Activated naive CD4-positive, alpha-beta T cell treated with anti-CD3 and anti-CD28 coated beads, Interleukin-2, amount 50 U/mL, for 24 hours (primary cell): ENCODE measurements around the gene SORCS2.

Experiments
- H3K27ac Mint-ChIP-seq: one replicate; pipeline ENCODE4 v1.8.0; 2021; ENCODE audit warnings: mild to moderate bottlenecking, mixed read lengths
- H3K27me3 Mint-ChIP-seq: one replicate; pipeline ENCODE4 v1.8.0; 2021; ENCODE audit warnings: mixed read lengths
- H3K36me3 Mint-ChIP-seq: one replicate; pipeline ENCODE4 v1.8.0; 2021; ENCODE audit warnings: mixed read lengths
- H3K4me1 Mint-ChIP-seq: one replicate; pipeline ENCODE4 v1.8.0; 2021; ENCODE audit warnings: mixed read lengths
- H3K4me3 Mint-ChIP-seq: one replicate; pipeline ENCODE4 v1.8.0; 2021; ENCODE audit warnings: mild to moderate bottlenecking, mixed read lengths
- H3K9me3 Mint-ChIP-seq: one replicate; pipeline ENCODE4 v1.8.0; 2021; ENCODE audit warnings: mixed read lengths

The SORCS2 gene

DNA sequence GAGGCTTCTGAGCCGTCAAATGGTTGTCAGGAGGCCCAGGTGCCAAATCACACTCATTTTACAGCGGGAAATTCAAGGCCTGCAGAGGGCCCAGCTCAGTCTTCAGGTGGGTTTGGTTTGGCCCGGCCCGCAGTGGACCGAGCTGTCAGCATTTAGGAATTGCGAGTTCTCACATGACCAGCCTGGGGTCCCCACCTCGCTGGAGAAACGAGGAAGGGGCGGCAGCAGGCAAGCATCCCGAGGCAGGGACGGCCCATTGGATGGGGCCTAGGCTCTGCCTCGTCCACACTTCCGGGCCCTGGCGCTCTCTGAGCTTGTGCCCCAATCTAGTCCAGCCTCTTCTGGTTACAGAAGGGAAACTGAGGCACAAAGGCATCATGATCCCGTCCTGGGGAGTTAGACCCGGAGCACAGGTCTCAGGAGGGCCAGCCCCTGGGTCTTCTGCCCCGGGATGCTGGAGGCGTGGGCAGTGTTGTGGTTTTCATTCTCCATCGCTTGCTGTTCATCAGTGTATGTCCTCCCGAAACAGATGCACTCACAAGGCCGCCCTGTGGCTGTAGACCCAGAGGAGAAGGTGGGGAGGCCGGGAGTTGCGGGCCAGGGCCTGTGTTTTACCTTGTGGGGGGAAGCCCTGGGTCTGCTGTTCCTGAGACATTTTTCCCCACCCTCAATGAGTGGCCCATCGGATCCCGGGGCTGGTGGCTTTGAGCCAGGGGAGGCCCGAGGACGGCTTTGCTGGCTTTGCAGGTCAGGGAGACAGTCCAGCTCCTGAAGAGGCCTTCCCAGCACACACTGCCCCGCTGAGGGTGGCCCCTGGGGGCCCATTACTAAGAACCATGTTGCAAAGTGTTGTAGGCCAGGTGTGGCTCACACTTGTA, 233.5 kb downstream of the SORCS2 start:
- Mint-ChIP-seq H3K27me3 (peaks cover 1% of the 10 kb centered on the region), H3K4me1 (no peaks in the 10 kb centered on the region), H3K4me3 (no peak overlapping the region), H3K36me3 (no peaks in the 10 kb centered on the region), H3K27ac (no peak overlapping the region), H3K9me3 (no peaks in the 10 kb centered on the region)

DNA sequence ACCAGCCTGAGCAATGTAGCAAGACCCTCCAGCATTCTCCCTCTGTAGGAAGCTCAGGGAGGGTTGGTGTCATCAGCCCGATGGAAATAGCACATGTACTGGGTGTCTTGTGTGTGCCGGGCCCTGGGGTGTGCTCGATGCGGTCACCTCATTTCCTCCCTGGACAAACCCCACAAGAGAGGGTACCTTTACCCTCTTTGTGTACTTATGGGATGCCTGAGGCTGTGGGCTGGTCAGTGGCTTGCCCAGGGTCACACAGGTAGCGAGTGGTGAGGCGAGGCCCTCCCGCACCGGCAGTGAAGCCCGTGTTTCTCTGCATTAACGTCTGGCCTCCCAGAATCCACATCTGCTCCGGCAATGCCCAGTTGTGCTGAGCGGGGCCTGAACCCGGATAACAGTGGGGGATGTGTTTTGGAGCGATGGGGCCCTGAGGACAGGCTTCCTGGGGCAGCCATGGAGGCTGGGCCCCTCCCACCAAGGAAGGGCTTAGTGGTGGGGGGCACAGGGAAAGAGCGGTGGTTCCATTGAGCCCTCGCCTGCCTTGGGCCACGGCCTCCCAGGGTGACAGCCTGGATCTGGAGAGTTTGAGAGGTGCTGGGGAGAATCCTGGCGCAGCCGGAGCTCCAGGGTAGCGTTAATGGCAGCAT, 234.3 kb downstream of the SORCS2 start:
- H3K9me3 Mint-ChIP-seq, result no peaks in the 10 kb centered on the region
- no peak overlapping the region for H3K27ac Mint-ChIP-seq
- H3K4me3 Mint-ChIP-seq, result no peak overlapping the region
- H3K4me1 Mint-ChIP-seq, result no peaks in the 10 kb centered on the region
- H3K27me3 Mint-ChIP-seq, result peaks cover 1% of the 10 kb centered on the region
- H3K36me3 Mint-ChIP-seq, result no peaks in the 10 kb centered on the region

DNA sequence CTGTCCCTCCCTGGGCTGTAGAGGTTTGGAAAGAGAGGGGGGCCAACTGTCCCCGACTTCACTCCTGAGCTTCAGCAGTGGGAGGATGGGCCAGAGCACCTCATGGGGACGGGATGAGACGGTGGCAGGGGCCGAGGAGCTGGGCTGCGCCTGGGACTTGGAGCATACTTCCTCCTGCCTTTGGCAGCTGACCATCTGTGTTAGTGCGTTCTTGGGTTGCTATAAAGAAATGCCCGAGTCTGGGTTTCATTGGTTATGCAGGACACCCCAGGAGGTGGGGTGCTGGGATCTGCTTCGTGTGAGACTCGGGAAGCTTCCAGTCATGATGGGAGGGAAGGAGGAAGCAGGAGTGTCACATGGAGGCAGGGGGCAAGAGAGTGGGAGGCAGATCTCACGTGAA, 235.0 kb downstream of the SORCS2 start:
- H3K27me3 Mint-ChIP-seq, result peaks cover 1% of the 10 kb centered on the region
- no peak overlapping the region for H3K27ac Mint-ChIP-seq
- no peak overlapping the region for H3K4me3 Mint-ChIP-seq
- no peaks in the 10 kb centered on the region for H3K4me1 Mint-ChIP-seq
- no peaks in the 10 kb centered on the region for H3K9me3 Mint-ChIP-seq
- no peaks in the 10 kb centered on the region for H3K36me3 Mint-ChIP-seq

DNA sequence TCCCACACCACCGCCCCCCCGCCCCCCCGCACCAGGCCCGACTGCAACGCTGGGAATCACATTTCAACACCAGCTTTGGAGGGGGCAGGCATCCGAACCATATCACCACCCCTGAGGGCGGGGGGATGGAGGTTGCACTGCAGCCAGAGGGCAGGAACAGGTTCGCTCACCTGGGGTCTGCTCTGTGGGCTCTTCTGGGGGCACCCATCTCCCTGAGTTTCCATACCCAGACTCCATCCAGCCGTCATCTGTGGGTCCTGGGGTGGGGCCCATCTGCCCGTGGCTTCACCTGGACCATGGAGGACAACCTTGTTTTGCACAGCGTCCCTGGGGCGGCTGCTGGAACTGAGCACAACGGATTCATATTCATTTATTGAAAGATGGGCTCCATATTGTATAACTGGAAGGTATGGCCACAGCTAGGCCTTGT, 235.5 kb downstream of the SORCS2 start:
- H3K36me3 Mint-ChIP-seq, result no peaks in the 10 kb centered on the region
- H3K4me1 Mint-ChIP-seq, result no peaks in the 10 kb centered on the region
- H3K27ac Mint-ChIP-seq, result no peak overlapping the region
- H3K4me3 Mint-ChIP-seq, result no peak overlapping the region
- no peaks in the 10 kb centered on the region for H3K9me3 Mint-ChIP-seq
- H3K27me3 Mint-ChIP-seq, result peaks cover 1% of the 10 kb centered on the region

DNA sequence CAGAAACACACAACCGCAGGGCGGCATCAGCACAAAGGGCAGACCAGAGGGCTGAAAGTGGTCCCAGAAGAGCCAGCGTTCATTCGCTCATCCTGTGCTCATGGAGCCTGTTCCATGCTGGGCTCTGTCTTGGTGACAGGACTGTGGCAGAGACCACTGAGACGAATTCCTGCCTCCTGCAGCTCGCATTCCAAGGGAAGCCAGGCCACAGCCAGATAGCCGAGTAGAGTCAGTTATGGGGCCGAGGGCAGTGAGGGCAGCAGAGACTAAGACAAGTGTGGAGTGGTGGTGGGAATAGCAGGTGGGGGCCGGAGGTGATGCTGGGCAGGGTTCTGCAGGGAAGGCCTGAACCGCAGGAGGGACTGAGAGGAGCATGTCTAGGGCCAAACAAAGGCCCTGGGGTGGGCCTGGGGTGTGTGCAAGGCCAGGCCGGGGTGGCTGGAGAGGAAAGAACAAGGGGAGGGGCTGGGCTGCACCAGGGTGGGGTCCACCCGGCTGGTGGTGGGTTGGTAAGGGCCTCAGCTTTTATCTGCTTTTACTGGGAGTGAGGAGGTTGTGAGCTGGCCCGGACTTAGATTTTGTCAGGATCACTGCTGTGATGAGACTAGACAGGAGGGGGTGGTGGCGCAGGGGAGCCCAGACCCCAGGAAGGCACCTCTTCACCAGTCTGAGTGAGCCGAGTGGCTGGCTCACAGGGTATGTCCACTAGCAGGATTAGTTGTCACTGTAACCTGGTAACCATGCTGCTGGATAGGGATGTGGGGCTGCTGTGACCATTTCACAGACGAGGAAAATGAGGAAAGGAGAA, 236.1 kb downstream of the SORCS2 start:
- H3K4me1 Mint-ChIP-seq, result no peaks in the 10 kb centered on the region
- no peak overlapping the region for H3K27ac Mint-ChIP-seq

DNA sequence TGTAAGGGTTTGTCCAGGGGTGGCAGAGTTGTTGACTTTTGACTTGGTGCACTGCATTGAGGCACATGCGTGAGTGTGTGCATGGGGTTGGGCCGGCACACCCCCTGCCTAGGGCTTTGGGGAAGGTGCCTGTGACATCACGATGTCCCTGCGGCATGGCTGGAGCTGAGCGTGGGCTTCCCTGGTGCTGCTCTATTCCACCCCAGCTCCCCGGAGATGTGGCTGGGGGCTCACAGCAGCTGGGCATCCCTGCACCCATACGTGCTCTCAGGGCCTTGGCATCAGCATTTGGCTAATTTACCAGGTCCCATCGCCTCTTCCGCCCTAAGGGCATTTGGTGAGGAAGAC, 236.7 kb downstream of the SORCS2 start:
- H3K27ac Mint-ChIP-seq, result no peak overlapping the region
- H3K36me3 Mint-ChIP-seq, result no peaks in the 10 kb centered on the region
- peaks cover 1% of the 10 kb centered on the region for H3K27me3 Mint-ChIP-seq
- no peaks in the 10 kb centered on the region for H3K9me3 Mint-ChIP-seq
- no peak overlapping the region for H3K4me3 Mint-ChIP-seq
- no peaks in the 10 kb centered on the region for H3K4me1 Mint-ChIP-seq

More for the DNA sequence above, 236.1 kb downstream of the SORCS2 start:
- Mint-ChIP-seq H3K27me3 (peaks cover 1% of the 10 kb centered on the region), H3K4me3 (no peak overlapping the region), H3K9me3 (no peaks in the 10 kb centered on the region), H3K36me3 (no peaks in the 10 kb centered on the region)

DNA sequence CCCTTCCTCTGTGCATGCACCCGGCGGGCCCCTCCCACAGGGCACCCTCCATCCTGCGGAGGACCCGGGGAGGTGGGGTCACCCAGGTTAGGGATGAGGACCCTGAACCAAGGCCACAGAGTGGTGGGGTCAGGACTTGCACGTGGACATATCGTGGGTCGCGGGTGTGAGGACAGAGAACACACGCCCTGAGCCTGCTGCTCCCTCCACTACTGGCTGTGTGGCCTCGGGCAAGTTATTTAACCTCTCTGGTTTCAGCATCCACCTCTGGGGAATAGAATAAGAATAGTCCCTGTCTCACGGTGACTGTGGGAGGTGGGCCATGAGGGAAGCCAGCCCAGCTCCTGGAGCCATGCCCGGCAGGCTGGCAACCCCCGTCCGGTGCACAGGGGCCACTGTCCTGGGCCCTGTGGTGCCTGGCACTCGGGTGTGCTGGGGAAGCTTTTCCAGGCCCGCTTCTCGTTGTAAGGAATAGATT, 237.3 kb downstream of the SORCS2 start:
- no peaks in the 10 kb centered on the region for H3K36me3 Mint-ChIP-seq
- H3K27ac Mint-ChIP-seq, result no peak overlapping the region
- H3K9me3 Mint-ChIP-seq, result no peaks in the 10 kb centered on the region
- H3K4me3 Mint-ChIP-seq, result no peak overlapping the region
- peaks cover 1% of the 10 kb centered on the region for H3K27me3 Mint-ChIP-seq
- H3K4me1 Mint-ChIP-seq, result no peaks in the 10 kb centered on the region

DNA sequence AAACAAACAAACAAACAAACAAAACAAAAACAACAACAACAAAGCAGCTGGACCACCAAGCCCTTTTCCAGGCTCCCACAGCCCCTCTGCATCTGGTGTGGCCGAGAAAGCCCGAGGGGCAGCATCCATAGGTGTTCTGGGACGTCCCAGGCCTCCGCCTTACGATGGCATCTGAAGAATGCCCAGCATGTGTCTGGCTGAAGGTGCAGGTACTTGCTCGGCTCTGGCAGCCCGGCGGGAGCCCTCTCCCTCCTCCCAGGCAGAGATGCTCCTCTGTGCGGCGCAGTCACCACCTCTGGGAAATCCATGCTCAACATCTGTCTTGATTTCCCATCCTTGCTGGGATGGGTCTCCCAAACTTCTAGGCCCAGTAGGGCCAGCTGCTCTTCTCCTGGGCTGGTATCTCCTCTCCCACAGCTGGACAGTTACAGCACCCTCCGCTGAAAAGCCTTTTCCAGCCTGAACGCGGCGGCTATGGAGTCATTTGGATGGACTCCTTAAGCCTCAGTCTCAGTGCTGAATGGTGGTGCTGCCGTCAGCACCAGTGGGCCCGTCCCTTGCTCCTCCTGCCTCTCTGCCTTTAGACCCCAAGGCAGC, 238.1 kb downstream of the SORCS2 start:
- Mint-ChIP-seq H3K27ac (no peak overlapping the region), H3K9me3 (no peaks in the 10 kb centered on the region), H3K36me3 (no peaks in the 10 kb centered on the region), H3K4me3 (no peak overlapping the region), H3K27me3 (peaks cover 1% of the 10 kb centered on the region), H3K4me1 (no peaks in the 10 kb centered on the region)

DNA sequence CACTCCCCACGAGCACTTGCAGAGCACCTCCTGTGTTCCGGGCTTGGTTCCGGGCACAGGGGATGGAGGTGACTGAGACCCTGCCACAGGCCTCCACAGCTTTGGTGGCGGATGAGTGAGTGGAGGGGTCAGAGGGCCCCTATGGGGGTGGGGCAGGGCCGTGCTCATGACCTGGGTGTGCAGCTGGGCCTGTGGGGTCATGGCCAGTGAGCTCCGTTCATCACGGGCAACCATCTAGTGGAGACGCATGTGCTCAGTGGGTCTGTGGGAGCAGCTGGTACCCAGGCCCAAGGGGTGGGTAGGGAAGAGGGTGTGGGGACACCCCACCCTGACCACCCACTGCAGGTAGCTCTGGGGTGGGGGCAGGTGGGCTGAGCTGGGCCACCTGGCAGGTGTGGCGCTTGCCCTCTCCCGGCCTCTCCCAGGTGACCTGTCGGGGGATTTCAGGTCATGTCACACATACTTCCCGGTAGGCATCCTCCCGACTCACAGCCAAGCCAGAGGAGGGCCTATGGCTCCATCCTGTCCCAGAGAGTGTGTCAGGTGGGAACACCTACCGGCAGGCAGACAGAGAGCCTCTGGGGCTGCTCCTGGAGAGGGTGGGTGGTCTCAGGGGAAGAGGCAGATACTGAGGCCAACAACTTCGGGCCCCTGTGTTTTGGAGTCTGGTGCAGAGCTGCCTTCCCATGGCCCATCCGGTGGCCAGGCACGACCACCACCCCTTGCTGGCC, 238.8 kb downstream of the SORCS2 start:
- Mint-ChIP-seq H3K27me3 (peaks cover 1% of the 10 kb centered on the region), H3K4me1 (no peaks in the 10 kb centered on the region), H3K36me3 (no peaks in the 10 kb centered on the region), H3K4me3 (no peak overlapping the region), H3K27ac (no peak overlapping the region), H3K9me3 (no peaks in the 10 kb centered on the region)

DNA sequence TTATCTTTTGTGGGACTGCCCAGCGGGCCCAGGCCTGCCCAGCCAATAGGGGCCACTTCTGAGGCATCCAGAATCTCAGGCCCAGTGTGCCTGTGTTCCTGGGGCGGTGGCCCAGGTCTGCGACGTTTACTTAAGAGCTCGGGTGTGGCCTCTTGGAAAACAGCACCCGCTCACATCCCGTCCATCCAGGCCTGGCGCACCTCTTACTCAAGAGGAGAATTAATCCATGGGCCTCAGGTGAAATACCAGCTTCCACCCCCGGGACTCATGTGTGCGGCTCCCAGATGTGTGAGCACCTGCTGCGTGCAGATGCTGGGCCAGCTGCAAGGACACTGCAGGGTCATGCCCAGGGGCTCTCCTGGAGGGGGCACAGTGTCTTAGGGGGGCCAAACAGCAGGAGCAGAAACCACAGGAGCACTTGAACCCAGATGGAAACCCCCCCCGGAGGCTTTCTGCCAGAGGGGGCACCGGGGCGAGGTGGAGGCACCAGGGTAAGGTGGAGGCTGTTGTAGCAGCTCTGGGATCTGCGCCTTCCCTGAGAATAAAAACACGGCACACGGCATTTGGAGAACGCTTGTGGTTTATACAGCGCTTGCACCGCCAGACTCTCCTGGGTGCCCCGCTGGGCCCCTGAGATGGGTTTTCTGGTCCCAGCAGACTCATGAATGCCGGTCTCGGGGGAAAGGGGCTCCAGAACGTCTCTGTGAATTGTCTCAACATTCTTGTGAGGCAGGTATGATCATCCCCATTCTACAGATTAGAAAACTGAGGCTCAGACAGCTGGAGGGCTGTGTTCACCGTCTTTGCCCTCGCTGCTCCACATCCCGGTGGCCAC, 239.6 kb downstream of the SORCS2 start:
- H3K36me3 Mint-ChIP-seq, result no peaks in the 10 kb centered on the region
- peaks cover 1% of the 10 kb centered on the region for H3K27me3 Mint-ChIP-seq
- no peaks in the 10 kb centered on the region for H3K4me1 Mint-ChIP-seq
- no peak overlapping the region for H3K27ac Mint-ChIP-seq
- H3K4me3 Mint-ChIP-seq, result no peak overlapping the region
- no peaks in the 10 kb centered on the region for H3K9me3 Mint-ChIP-seq

DNA sequence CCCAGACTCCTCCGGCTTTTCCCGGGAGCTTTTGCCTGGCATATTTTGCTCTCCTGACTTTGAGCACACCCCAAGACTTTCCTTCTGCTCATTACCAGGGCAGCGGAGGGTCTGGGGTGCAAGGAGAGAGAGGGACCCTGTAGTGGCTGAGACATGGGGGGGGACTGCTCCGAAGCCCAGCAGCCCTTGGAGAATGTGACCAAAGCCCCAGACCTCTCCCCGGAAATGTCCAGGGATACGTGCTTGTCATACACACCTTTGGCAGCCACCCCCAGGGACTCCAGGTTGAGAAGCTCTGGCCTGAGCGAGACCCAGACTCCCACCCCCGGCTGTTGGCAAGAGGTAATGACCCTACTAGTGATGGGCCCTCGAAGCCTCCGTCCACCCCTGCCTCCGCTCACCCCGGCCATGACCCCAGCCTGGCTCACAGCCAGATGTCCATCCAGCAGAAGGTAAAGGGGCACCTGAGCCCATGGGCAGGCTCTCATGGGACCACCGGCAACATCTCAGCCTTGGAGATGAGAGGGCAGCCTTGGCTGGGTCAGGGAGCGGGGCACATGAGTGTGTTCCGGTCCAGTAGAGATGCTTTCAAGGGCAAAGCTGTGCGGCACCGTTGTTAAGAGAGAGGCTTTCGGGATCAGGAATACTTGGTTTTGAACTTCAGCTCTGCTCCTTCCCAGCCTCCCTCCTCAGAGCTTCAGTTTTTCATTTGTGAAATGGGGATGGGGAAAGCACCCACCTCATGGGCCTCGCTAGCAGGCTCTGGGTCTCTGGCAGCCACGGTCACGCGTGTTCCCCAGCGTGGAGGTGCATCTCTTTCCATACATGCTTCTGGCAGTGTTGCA, 240.4 kb downstream of the SORCS2 start:
- no peaks in the 10 kb centered on the region for H3K4me1 Mint-ChIP-seq

DNA sequence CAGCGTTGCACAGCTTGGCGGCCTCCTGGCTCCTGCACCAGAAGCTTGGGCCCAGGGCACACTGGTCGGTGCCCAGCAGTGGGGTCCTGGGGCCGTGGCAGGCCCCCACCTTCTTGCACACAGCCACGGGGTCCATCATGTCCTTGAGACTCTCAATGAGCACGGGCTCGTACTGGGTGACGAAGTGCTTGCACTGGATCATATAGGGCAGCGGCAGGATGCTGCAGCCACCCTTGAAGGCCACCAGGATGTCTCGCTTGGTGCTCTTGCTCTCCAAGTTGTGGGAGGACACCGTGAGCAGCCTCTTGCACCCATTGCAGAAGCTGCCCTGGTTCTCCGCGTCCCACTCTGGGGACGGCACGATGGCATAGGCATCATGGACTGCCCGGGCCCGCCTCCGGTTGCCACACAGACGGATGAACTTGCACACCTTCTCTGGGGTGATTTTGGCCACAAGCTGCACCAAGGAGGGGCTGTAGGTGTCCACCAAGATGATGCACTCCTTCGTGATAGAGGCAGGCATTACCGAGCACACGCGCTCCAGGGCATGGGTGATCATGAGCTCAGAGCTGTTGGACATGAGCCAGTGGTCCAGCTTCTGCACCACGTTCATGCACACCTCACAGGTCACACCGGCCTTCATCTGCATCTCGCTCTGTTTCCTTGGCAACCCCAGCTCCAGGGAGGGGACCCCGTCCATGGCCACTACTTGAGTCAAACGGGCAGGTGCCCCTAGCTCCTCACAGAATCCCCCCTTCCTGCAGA, 241.2 kb downstream of the SORCS2 start:
- H3K4me1 Mint-ChIP-seq, result no peaks in the 10 kb centered on the region
- H3K4me3 Mint-ChIP-seq, result no peak overlapping the region
- H3K27ac Mint-ChIP-seq, result no peak overlapping the region
- H3K27me3 Mint-ChIP-seq, result no peaks in the 10 kb centered on the region
- no peaks in the 10 kb centered on the region for H3K36me3 Mint-ChIP-seq
- H3K9me3 Mint-ChIP-seq, result no peaks in the 10 kb centered on the region

More for the DNA sequence above, 240.4 kb downstream of the SORCS2 start:
- Mint-ChIP-seq H3K27me3 (no peaks in the 10 kb centered on the region), H3K36me3 (no peaks in the 10 kb centered on the region), H3K27ac (no peak overlapping the region), H3K4me3 (no peak overlapping the region), H3K9me3 (no peaks in the 10 kb centered on the region)

DNA sequence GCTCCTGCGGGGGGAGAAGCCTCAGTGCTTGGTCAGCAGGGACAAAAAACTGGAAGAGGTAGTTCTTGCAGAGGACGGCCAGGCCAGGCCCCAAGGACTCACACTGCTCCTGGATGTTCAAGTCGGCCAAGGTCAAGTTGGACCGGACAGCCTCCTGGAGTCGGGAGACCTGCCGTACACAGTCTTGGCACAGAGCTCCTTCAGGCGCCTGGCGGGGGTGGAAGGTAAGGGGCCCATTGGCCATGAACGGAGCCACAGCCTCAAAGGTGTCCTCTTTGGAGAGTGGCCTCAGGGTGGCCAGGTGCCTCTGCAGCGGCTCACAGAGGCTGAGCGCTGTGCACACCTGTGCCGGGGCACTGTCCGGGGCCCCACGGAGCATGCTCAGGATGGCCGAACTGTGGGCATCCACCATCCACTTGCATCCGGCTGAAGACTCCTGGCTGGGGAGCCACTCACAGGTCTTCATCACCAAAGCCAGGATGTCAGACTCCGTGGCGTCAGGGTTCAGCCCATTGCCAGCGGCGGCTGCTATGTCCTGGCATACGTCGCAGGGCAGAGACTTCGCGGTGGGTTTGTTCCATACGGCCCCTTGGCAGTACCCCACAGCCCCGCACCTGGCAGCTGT, 241.9 kb downstream of the SORCS2 start:
- H3K27ac Mint-ChIP-seq, result no peak overlapping the region
- H3K27me3 Mint-ChIP-seq, result peaks cover 2% of the 10 kb centered on the region
- H3K4me3 Mint-ChIP-seq, result no peak overlapping the region
- no peaks in the 10 kb centered on the region for H3K4me1 Mint-ChIP-seq
- H3K9me3 Mint-ChIP-seq, result no peaks in the 10 kb centered on the region
- no peaks in the 10 kb centered on the region for H3K36me3 Mint-ChIP-seq
